GM18868 (cell line): ENCODE data around the gene PPP6C.
"Not testable (repeated sequence)": the region's sequence is repeated elsewhere in the genome, so short reads cannot be mapped to it uniquely, and the experiment has no call there.

Experiments
- ATAC-seq: cut with Tn5 transposase; IDR thresholded peaks from one replicate; pipeline ENCODE4 v1.9.1; 2021; ENCODE audit warnings: mild to moderate bottlenecking, moderate library complexity; ENCODE audit not compliant: unreplicated experiment

The PPP6C gene

GRCh38 chr9:125142560-125143376 is 46.8 kb downstream of the PPP6C start:
- ATAC-seq, result no peak

- ATAC-seq, result no peak
These were observed 47.9 kb downstream of the PPP6C start for GRCh38 chr9:125141751-125142150.

DNA sequence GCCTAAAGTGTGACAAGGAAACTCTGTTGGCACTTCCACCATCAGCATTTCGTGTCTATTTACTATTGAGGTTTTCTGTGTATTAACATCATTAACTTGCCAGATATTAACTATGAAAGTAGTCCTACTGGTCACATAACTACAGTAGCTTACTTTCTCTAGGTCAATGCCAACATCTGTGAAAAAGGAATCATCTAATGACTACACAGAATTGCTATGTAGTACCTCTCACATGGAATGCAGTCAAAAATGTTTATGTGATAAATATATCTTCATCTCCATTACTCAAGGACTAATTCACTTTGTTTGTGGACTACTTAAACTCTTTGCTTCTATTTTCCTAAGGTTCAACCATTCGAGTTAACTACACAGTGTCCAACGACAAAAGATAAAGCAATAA is 48.4 kb downstream of the PPP6C start:
- ATAC-seq, result no peak

GRCh38 chr9:125140576-125140975 is 49.0 kb downstream of the PPP6C start:
- ATAC-seq, result no peak

- ATAC-seq, result no peak
These were observed 52.4 kb downstream of the PPP6C start for GRCh38 chr9:125137200-125137599.

GRCh38 chr9:125134976-125135375 is 54.6 kb downstream of the PPP6C start:
- no peak for ATAC-seq

DNA sequence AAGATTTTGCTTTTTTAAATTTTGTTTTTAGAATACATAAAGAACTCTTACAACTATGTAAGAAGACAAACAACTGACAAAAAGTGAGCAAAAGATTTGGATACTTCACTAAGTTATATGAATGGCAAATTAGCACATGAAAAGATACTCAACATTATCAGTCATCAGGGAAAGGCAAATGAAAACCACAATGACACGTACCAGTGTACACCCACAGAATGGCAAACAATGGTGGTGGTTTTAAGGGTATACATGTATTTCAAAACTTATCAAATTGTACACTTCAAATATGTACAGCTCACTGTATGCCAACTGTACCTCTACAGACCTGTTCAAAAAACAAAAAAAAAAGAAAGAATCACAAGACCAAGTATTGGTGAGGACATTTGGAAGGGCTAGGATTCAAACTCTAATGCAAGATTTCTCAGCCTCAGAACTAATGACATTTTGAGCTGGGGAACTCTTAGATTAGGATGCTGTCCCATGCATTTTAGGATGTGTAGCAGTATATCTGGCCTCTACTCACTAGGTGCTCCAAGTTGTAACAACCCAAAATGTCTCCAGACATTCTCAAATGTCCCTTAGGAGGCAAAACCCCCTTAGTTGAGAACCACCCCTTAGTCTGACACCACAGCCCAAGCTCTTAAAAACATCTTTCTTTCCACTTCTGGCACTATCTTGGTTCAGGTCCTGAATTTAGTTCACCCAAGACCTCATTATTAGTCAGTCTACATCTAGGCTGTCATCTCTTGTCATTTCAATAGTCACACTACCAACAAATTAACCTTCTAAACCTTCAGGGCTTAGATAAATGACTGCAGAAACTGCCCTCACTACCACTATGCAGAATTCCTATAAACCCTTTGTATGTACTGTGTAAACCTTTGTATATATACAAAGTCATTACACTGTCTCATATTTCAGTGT is 55.9 kb downstream of the PPP6C start:
- ATAC-seq, result no peak

DNA sequence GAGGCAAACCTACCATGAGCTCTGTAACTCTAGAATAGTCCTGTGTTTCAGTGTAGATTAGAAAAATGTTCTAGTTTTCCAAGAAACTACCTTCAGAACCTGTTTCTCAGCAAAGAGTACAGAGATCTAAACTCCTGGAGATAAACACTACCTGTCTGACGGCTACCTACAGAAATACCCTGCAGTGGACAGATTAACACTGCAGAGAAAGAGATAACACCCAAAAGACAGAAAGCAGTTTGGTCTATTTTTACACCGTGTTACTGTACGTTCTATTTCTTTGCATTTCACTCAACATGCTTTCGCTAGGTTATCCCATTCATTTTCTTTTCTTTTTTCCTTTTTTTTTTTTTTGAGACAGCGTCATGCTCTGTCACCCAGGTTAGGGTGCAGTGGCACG is 57.8 kb downstream of the PPP6C start:
- no peak for ATAC-seq

DNA sequence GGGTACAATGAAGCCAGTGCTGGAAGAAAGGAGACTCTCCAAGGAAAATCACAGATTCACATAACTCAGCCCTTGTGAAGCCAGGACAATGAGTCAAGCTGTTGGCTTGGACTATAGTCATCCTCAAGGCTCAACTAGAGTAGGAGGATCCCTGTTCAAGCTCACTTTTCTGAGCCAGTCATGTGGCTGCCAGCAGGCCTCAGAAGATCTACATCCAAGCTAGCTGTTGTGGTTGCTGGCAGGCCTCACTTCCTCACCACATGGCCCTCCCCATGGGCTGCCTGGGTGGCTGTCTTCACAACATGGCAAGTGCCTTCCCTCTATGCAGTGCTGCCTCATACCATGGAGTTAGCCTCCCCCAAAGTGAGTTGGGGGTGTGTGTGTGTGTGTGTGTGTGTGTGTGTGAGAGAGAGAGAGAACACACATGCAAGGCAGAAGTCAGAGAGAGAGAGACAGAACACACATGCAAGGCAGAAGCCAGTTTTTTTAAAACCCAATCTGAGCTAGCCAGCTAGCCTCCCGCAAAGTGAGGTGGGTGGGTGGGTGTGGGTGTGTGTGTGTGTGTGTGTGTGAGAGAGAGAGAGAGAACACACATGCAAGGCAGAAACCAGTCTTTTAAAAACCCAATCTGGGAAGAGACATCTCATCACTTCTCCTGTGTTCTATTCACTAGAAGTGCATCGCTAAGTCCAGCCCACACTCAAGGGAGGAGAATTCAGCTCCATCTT is 63.4 kb downstream of the PPP6C start:
- ATAC-seq, result peak; percentile 98

- ATAC-seq, result no peak
These were observed 64.1 kb downstream of the PPP6C start for GRCh38 chr9:125125523-125125922.

DNA sequence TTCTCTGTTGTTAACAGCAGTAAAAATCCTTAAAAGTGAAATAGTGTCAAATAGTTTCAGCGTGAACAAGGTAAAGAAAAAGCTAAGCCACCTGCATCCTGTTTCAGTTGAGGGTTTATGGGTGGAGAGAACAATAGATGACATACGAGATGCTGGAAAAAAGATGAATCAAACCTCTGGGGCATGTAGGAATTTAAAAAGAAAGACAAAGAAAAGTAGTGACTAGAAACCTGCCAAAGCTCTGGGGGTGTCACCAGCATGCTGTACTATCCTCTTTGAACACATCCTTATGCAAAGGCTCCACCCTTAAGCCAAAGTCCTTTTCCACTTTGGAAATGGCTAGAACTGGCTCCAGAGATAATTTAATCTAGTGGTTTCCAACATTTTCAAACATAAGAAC is 68.5 kb downstream of the PPP6C start:
- no peak for ATAC-seq

GRCh38 chr9:125119643-125120286 is 69.8 kb downstream of the PPP6C start:
- no peak for ATAC-seq

DNA sequence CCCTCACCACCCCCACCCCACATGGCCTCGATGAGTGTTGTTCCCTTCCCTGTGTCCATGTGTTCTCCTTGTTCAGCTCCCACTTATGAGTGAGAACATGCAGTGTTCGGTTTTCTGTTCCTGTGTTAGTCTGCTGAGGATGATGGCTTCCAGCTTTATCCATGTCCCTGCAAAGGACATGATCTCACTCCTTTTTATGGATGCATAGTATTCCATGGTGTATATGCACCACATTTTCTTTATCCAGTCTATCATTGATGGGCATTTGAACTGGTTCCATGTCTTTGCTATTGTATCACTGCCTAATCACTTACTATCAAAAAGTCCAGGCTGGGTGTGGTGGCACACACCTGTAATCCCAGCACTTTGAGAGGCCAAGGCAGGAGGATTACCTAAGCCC is 70.9 kb downstream of the PPP6C start:
- not testable (repeated sequence) for ATAC-seq

GRCh38 chr9:125114503-125114902 is 75.1 kb downstream of the PPP6C start:
- not testable (repeated sequence) for ATAC-seq

DNA sequence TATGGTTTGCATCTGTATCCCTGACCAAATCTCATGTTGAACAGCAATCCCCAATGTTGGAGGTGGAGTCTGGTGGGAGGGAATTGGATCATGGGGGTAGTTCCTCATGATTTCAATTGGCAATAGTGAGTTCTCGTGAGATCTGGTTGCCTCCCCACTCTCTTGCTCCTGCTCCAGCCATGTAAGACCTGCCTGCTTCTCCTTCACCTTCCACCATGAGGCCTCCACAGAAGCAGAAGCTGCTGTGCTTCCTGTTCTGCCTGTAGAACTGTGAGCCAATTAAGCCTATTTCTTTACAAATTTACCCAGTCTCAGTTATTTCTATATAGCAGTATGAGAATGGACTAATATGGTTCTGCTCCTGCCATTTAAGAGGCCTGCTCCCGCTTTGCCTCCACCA is 79.1 kb downstream of the PPP6C start:
- ATAC-seq, result no peak

GRCh38 chr9:125108541-125108940 is 81.1 kb downstream of the PPP6C start:
- not testable (repeated sequence) for ATAC-seq

GRCh38 chr9:125106285-125106893 is 83.2 kb downstream of the PPP6C start:
- ATAC-seq, result no peak

DNA sequence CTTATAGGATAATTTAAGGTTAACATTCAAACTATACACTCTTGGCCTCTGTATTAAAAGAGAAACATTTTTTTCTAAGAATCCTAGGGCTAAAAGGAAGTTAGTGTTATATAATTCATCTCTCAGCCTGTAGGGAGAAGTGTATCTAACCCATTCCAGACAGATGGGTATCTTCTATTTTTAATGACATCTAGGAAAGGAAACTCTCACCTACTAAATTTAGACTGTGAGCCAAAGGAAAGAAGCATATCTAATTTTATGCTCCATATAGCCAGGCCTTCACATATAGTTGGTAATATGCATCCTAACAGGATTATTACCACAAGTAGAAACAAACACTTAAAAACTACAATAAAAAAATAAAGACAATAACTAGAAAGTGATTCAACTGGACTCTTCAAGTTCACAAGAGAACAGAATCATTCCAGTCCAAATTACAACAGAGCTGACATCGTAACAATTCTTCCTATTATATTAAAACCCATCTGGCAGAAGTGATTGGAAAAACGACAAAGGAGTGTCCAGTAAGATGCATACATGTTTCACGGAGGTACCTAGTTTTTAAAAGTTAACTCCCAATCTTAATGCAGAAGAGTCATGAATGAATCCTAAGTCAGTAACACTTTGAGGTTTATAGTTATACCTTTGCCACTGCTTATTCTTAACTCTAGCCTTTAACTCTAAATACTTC is 85.7 kb downstream of the PPP6C start:
- ATAC-seq, result no peak

GRCh38 chr9:125103021-125103420 is 86.6 kb downstream of the PPP6C start:
- ATAC-seq, result no peak

- ATAC-seq, result no peak
These were observed 88.8 kb downstream of the PPP6C start for GRCh38 chr9:125100822-125101221.
